GM19193 (cell line): Measurements from ENCODE around the gene PAGE4.

Experiments used
- POLR2A ChIP-seq: IDR thresholded peaks from 4 replicates; pipeline ENCODE4 v1.6.1; 2011; ENCODE audit not compliant: insufficient read depth, insufficient read length; ENCODE audit errors: extremely low read depth

The PAGE4 gene, protein sequence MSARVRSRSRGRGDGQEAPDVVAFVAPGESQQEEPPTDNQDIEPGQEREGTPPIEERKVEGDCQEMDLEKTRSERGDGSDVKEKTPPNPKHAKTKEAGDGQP

DNA sequence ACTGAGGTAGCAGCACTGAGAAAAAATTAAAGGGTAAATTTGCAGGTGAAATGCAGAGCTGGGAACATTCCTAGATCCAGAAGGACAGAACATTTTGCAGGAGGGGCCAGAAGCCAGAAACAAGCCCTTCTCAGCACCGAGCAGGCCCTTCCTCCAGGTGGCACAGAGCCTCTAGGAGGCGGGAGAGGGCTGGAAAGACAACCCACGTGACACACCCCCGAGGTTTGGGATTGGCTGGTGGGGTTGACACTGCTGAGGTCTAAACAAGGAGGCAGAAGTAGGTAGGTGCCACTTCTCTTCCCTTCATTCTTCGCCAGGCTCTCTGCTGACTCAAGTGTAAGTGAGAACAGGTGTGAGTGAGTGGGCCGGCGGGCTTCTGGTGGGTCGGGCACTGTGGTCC lies at the start of gene PAGE4:
Gene PAGE4 (plus strand): TSS at position 288 of the 400 bp plus-strand sequence. CDS start 1,126 bp downstream, outside the sequence.
- TF ChIP-seq POLR2A = no peak

GRCh38 chrX:49784747-49785280 lies 44.3 kb upstream of the PAGE4 start:
- TF ChIP-seq POLR2A = no peak

- no peak for TF ChIP-seq POLR2A
Observed at GRCh38 chrX:49792376-49792775, 36.7 kb upstream of the PAGE4 start.

DNA sequence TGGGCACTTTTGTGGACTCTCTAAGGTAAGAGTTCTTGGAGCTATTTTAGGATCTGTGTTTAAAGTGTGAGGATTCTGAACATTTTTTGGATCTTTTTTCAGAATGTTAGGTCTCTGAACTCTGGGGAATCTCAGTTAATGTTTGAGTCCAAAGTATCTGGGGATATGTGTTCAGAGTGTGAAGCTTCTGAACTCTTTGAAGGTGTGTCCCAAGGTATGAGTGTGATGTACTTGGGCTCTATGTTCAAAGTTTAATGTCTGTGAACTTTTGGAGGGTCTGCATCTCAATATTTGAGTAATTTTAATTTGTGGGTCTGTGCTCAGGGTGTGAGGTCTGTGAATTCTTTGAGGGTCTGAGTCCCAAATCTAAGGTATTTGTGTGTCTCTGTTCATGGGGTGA lies 35.4 kb upstream of the PAGE4 start:
- no peak for TF ChIP-seq POLR2A

DNA sequence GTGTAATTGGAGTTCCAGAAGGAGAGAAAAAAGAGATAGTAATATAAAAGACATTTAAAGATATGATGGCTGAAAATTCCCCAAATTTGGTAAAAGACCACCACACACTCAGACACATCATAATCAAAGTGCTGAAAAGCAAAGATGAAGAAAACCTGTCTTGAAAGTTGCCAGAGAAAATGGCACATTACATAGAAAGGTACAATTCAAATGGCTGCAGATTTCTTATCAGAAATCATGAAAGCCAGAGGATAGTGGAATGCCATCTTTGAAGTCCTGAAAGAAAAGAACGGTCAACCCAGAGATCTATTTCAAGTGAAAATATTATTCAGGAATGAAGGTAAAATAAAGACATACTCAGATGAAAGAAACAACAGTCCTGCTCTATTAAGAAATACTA lies 29.3 kb upstream of the PAGE4 start:
- no peak for TF ChIP-seq POLR2A

- no peak for TF ChIP-seq POLR2A
Observed at GRCh38 chrX:49809891-49810632, 19.0 kb upstream of the PAGE4 start.

DNA sequence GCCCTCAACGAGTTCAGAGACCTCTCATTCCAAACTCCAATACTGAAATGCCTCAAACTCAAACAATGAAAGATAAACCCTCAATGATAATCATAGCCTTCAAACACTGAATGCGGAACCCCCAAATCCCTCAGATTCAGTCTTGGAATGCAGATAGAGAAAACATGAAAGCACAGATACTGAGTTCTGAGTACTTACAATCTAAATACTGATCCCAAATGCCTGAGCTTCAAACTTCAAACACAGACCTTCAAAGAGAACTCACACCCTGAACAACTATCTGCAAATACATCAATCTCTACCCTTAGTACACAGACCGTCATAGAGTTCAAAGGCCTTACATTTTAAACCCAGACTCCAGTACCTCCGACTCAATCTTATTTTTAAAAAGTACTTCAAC lies 16.9 kb upstream of the PAGE4 start:
- no peak for TF ChIP-seq POLR2A

- TF ChIP-seq POLR2A = no peak
Observed at GRCh38 chrX:49816435-49816834, 12.7 kb upstream of the PAGE4 start.

DNA sequence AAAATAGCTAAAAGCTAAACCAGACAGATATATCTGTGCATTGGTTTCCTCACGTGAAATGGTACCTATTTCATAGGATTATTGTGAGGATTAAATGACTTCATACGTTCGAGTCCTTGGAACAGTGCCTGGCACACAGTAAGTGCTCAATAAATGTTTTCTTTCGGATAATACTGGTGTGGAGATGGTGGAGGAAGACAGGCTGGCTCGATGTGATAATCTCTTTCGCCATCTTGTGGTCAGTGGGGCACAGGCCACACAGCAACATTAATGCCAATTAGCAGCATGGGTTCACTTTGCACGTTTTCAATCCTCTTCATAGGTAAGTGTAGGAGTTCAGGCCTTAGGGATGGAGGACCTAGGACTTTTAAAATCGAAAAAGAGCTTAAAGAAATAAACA lies 9.3 kb downstream of the PAGE4 start:
- no peak for TF ChIP-seq POLR2A

DNA sequence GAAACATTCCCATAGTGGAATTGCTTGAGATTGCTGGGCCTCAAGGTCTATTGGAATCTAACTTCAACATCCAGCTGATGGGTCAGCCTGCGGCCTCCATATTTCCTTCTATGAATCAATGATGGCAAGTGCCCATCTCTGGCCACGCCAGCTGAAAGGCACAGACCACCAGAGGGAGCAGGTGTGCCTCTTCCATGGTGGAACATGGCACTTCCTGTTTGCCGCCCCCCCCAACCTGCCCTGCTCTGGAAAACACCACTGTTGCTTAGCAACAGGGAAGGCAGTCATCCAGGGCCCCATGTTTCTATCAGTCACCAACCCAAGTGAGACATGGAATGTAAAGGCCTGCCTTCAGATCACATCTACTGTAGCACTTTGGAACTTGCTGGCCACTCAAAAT lies 11.6 kb downstream of the PAGE4 start:
- no peak for TF ChIP-seq POLR2A

GRCh38 chrX:49842621-49843020 lies 13.5 kb downstream of the PAGE4 start:
- TF ChIP-seq POLR2A = no peak

DNA sequence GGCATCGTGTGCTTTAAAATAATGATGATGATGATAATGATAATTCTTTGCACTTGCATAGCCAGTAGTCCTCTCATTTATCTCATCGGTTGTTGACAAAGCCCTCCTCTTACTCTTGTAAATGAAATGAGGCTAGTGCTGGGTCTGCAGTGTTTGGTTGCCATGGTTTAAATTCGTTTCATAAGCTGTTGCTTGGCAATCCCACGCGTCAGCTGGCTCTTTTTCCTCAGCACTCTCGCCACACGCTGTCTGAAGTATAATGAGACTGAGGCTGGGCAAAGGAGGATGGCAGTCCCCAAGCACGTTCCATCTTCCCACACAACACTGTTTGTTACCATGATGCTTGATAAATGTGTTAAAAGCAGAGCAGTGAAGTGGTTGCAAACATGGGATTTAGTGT lies 15.5 kb downstream of the PAGE4 start:
- no peak for TF ChIP-seq POLR2A

DNA sequence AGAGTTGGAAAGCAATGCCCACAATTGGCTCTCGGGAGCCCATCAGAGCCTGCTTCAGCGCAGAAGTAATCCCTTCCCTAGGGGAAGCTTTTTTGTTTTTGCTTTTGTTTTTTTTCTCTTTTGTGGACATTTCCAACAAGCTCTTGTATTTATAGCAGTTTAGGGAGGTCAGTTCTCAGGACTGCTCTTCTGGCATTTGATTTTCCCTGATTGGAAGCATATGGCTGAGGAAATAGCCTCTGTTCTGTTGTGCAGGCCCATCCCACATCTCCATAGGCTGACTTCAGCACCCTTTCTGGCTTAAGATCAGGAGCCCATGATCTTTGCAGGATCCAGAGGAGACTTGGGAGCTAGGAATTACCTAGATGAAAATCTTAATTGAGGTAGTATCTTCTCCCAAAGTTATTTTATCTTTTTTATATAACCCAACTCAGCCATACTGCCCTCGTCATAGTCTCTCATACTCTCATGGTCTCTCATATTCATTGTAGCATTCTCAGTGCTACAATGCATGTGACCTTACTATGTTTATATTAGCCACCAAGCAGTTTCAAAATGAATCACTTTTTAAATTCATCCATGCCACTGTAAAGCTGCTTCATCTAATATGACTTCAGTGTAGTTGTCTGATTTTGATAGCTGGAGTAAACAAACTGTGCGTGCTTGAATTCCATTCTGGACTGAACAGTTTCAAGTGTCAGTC lies 16.7 kb downstream of the PAGE4 start:
- no peak for TF ChIP-seq POLR2A

DNA sequence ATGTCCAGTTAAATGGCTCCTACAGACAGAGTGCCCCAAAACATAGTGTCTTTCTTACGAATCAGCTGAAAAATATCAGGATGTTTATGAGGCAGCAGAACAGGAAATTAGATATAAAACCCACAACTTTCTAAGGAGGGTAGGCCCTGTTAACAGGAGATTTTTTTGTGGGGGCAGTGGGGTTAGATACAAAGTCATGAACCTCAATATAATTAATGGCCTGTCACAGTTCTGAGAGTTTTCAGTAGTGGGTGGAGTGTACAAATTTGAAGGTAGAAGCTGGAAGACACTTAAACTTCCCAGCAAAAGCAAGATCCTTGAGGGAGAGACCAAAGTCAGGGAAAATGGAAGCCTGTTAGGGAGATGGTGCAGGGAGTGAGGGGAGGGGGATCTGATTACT lies 17.4 kb downstream of the PAGE4 start:
- no peak for TF ChIP-seq POLR2A

DNA sequence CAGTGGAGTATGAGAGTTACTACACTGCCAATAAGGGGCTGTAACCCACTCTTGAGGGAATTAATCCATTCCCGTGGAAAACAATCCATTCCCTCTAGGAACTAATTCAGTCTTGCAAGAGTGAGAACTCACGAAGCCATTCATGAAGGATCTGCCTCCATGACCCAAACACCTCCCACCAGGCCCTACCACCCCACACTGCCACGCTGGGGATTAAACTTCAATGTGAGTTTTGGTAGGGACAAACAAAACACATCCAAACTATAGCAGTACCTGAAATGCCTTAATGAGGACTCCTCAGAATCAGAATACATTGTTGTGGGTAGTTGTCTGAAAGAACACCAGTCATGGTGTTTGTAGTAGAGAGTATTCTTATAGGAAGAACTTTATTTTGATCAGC lies 19.2 kb downstream of the PAGE4 start:
- TF ChIP-seq POLR2A = no peak

DNA sequence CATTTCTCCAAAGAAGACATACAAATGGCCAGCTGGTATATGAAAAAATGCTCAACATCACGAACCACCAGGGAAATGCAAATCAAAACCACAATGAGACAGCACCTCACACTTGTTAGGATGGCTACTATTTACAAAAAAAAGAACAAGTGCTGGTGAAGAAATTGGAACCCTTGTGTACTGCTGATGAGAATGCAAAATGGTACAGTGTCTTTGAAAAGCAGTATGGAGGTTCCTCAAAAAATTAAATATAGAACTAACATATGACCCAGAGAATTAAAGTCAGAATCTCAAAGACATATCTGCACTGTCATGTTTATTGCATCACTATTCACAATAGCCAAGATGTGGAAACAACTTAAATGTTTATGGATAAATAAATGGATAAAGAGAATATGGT lies 20.9 kb downstream of the PAGE4 start:
- no peak for TF ChIP-seq POLR2A
